PFSK-1 (cell line): ENCODE measurements around the gene GNG12.

Experiments
- FOXP2 ChIP-seq: optimal IDR thresholded peaks from 2 replicates; pipeline ENCODE3; 2011; ENCODE audit warnings: borderline replicate concordance, control low read depth, inconsistent platforms; ENCODE audit not compliant: insufficient read depth; ENCODE audit errors: extremely low read length, extremely low read depth
- POLR2AphosphoS5 ChIP-seq: IDR thresholded peaks from 2 replicates; pipeline ENCODE4 v1.6.1; 2012; ENCODE audit warnings: low read depth, mild to moderate bottlenecking, control low read depth, low read length, moderate library complexity
- SIN3A ChIP-seq: IDR thresholded peaks from 2 replicates; pipeline ENCODE4 v1.6.1; 2012; ENCODE audit warnings: mild to moderate bottlenecking, low read length, moderate library complexity, borderline replicate concordance; ENCODE audit not compliant: insufficient read depth
- TAF1 ChIP-seq: IDR thresholded peaks from 2 replicates; pipeline ENCODE4 v1.6.1; 2012; ENCODE audit warnings: low read length, control low read depth, borderline replicate concordance; ENCODE audit not compliant: insufficient read depth
- TF ChIP-seq, protein P1 (sequence below), 2 experiments: IDR thresholded peaks; 2 replicates each; pipeline versions ENCODE4 v1.6.1 to v1.8.0; 2011 to 2012; ENCODE audit warnings: low read depth in 2 of 2, low read length in 2 of 2, control low read depth in 1 of 2, inconsistent platforms in 1 of 2, mild to moderate bottlenecking in 1 of 2, moderate library complexity in 1 of 2; ENCODE audit not compliant: insufficient read depth in 1 of 2

The GNG12 gene

DNA sequence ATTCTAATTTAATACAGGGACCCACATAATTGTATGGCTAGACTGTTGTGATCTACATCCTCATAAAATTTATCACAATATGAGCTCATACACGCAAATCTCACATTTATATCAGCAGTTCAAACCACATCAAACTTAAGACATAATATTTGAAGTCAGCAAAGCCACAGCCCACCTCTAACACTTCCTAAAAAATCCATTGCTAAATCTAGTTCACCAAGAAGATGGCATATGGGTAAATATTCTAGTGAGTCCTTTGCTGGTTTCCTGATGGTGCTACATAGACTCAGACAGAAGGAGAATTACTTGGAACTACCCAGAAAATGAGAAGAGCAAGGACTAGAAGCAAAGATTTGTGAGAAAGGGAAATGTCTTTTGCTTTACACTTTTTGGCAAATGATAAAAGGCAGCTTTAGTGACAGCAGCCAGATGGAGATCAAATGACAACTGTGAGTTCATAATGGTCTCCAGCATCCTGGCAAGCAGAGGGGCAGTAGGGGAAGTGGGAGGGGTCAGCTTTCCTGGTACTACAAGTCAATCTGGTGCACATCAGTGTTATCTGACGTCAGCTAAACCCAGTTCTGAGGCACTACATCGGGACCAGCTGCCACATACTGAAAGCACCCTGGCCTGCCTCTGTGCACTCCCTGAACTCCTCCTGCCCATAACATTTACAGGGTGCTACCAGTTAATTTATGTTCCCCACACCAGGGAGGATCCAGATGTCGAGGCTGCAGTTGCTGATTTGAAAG, 158.8 kb downstream of the GNG12 start:
- TF ChIP-seq POLR2AphosphoS5, result no peak
- TF ChIP-seq FOXP2, result no peak
- TF ChIP-seq TAF1, result no peak

- TF ChIP-seq FOXP2 (no peak), TAF1 (no peak), POLR2AphosphoS5 (no peak), SIN3A (no peak)
- TF ChIP-seq, protein P1, sequence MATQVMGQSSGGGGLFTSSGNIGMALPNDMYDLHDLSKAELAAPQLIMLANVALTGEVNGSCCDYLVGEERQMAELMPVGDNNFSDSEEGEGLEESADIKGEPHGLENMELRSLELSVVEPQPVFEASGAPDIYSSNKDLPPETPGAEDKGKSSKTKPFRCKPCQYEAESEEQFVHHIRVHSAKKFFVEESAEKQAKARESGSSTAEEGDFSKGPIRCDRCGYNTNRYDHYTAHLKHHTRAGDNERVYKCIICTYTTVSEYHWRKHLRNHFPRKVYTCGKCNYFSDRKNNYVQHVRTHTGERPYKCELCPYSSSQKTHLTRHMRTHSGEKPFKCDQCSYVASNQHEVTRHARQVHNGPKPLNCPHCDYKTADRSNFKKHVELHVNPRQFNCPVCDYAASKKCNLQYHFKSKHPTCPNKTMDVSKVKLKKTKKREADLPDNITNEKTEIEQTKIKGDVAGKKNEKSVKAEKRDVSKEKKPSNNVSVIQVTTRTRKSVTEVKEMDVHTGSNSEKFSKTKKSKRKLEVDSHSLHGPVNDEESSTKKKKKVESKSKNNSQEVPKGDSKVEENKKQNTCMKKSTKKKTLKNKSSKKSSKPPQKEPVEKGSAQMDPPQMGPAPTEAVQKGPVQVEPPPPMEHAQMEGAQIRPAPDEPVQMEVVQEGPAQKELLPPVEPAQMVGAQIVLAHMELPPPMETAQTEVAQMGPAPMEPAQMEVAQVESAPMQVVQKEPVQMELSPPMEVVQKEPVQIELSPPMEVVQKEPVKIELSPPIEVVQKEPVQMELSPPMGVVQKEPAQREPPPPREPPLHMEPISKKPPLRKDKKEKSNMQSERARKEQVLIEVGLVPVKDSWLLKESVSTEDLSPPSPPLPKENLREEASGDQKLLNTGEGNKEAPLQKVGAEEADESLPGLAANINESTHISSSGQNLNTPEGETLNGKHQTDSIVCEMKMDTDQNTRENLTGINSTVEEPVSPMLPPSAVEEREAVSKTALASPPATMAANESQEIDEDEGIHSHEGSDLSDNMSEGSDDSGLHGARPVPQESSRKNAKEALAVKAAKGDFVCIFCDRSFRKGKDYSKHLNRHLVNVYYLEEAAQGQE (IDR thresholded peaks at IDR 0.05; ENCODE audit: insufficient read depth in 1 of 2, low read depth in 2 of 2, low read length in 2 of 2), result no peak
These were observed 159.6 kb downstream of the GNG12 start for GRCh38 chr1:67673468-67674201.

- TF ChIP-seq TAF1 (no peak), FOXP2 (no peak), SIN3A (no peak), POLR2AphosphoS5 (no peak)
These were observed 160.9 kb downstream of the GNG12 start for GRCh38 chr1:67672260-67672803.

- no peak for TF ChIP-seq TAF1
- no peak for TF ChIP-seq FOXP2
- no peak for TF ChIP-seq POLR2AphosphoS5
- TF ChIP-seq, protein P1 (IDR thresholded peaks at IDR 0.05; ENCODE audit: insufficient read depth in 1 of 2, low read depth in 2 of 2, low read length in 2 of 2), result no peak
- TF ChIP-seq SIN3A, result no peak
These were observed 164.6 kb downstream of the GNG12 start for GRCh38 chr1:67668660-67669059.

DNA sequence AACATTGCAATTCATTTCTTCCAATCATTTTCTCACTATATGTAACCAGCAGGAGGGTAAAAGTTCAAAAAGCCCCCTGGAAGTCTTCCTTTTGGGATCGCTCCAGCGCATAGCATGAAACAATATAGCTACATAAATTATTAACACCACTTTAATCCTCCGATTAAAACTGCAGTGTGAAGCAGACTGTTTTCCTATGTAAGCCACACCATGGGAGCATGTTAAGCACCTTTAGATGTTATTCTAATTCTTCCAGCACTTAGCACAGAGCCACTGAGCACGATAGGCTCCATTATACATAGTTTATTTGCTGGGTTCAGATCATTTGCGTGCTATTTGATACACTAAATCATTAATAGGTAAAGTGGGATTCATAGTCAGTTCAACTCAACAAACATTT, 166.6 kb downstream of the GNG12 start:
- TF ChIP-seq TAF1, result no peak
- TF ChIP-seq FOXP2, result no peak
- TF ChIP-seq, protein P1 (IDR thresholded peaks at IDR 0.05; ENCODE audit: insufficient read depth in 1 of 2, low read depth in 2 of 2, low read length in 2 of 2), result no peak
- TF ChIP-seq POLR2AphosphoS5, result no peak
- no peak for TF ChIP-seq SIN3A

DNA sequence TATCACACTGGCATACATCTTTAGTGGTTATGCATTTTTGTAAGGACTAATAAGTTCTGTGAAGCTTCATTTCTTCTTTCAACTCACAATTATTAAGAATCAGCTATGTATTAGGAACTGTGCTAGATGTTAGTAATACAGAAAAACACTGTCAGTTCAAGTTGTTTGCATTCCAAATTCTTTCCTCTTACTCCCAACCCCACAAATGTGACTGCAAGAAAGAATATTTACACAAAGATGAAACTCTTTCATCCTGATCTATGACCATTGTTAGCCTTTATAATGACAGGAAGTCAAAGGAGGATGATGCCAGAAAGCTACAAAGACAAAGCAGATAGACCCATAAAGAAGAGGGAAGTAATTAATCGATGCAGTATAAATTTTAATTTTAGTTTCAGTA, 169.2 kb downstream of the GNG12 start:
- TF ChIP-seq FOXP2 (no peak), SIN3A (no peak)
- TF ChIP-seq, protein P1 (IDR thresholded peaks at IDR 0.05; ENCODE audit: insufficient read depth in 1 of 2, low read depth in 2 of 2, low read length in 2 of 2), result no peak
